GM21381 (cell line): ENCODE data around the gene PDIA6.

Experiments
- ATAC-seq: cut with Tn5 transposase; IDR thresholded peaks from one replicate; pipeline ENCODE4 v1.9.1; 2021; ENCODE audit warnings: mild to moderate bottlenecking, moderate library complexity; ENCODE audit not compliant: unreplicated experiment

The PDIA6 gene

DNA sequence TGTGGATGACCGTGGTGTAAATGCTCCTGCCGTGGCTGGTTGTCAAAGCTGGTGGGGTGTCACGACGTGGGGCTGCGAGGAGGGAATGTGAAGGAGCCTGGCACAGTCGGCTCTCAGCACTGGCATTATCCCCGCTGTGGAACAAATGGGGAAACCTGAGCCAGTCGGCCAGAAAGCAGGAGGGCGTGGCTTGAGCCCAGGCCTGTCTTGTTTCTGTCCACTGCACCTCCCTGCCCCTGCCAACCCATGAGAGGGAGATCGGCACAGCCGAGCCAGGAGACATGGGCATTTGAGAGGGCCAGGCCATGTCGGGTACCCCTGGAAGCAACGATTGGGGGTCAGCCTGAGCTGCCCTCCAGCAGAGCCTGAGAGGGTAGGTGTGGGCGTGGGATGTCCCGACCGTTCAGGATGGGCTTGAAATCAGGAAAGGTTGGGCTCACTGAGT lies 44.5 kb downstream of the PDIA6 start:
- ATAC-seq: no peak

DNA sequence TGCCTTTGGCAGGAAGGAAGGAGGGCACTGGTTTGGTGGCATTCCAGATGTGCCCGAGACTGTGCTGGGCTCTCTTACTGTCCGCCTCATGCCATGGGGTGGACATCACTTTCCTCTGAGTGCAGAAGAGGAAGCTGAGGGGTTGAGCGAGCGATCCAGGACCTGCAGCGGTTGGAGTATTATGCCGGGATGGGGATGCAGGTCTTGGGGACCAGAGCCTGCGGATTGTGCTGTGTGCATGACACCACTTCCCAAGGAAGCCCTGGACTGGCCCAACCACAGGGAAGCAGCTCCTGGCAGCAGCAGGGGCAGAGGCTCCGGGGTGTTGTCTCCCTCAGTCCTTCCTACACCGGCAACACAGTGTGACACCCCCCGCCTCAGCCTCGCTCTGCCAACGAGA lies 46.7 kb downstream of the PDIA6 start:
- ATAC-seq: no peak

DNA sequence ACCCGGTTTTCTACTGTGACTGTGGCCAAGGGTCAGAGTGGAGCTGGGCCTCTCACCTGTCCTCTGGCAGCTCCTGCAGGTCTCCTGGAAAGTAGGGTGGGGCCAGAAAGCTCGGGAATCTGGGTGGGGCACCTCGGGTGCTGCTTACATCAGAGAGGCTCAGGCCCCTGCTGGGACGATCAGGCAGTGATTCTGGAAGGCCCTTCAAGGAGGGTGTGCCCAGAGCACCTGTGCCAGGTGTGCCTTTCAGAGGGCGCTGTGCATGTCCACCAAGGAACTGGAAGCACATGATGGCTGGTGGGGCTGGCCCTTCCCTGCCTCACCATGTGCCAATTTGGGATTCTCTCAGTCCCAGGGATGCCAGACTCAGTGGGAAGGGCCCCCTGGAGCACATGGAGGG lies 47.1 kb downstream of the PDIA6 start:
- ATAC-seq: no peak

DNA sequence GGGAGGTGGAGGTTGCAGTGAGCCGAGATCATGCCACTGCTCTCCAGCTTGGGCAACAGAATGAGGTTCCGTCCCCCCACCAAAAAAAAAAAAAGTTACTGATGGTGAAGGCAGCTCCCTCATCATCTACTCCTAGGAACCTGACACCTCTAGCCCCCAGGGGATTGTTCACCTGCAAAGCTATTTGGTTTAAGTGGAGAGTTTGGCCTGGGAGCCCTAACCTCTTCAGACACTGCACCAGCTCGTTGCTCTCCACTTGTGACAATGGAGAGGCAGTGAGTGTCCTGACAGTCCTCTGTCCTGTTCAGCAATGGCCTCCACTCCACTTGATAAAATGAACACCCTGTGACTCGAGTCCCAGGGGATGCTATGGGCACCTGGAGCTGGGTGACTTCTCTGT lies 47.7 kb downstream of the PDIA6 start:
- no peak for ATAC-seq

DNA sequence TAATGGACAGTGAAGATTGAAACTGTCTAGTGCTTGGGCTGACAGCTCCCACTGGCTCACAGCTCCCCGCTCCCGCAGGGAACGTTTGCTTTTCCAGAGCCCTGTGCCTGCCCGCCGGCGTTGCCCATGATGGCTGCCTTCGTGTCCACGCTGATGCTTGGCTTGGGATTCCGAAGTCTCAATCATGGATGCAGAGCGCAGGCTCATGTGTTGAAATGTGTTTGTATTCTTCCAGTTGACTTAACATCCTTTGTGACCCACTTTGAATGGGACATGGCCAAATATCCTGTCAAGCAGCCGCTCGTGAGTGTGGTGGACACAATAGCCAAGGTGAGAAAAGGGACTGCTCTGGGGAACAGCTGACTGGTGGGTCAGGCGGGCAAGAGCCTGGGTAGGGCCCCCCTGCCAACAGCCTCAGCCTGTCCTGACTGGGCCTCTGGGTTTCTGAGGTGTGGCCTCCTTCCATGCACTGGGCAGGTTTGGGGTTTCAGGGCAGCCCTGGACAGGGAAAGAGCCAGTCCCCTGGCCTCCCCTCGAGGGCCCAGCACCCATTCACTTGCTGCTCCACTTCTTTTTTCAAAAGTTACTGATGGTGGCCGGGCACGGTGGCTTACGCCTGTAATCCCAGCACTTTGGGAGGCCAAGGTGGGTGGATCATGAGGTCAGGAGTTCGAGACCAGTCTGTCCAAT lies 48.3 kb downstream of the PDIA6 start:
- ATAC-seq: no peak

DNA sequence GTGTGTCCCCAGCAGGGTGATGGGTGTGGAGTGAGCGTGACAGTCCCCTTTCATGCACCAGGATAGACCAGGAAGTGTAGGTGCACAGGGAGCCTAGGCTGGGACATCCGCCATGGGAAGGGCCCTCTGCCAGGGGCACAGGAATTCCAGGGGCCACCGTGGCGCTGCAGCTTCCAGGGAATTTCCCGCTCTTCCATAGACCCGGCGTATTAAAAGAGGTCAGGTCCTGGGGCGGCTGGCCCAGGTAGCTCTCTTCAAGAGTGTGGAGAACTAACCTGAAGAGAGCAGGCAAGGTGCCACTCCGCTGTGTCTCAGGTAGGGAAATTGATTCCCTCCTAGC lies 49.2 kb downstream of the PDIA6 start:
- ATAC-seq: no peak

DNA sequence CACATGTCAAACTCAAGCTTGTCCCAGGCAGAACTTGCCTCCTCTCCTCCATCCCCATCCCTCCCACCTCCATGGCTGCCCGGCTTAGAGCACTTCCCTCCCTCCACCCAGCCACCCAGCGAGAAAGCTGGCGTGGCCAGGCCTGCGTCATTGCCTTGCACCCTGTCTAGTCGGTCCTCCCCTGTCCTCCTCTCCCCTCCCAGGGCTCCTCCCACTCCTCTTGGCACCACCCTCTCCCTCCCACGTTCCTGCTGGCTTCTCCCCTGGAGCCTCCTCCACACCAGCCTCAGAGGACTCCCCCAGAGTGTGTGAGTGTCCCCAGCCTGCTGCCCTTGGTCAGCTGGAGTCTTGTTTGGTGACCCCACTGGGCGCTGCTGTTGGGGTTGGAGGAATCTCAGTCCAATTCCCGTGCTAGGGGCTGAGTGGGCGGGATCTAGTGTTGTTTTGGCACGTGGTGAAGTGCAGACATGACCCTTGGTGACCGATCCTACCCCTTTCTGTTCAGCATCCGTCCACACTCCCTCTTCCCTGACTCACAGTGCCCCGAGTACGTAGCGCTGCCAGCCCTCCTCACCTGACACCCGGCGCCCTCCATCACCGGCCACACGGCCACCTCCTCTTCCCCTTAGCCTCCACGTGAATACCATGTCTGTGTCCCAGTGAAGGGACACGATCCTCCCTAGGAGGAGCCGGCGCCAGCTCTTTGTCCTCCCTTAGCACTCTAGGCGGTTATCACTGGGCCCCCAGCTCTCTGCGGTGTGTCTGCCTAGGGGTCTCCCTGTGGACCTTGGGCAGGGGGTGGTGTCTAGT lies 49.7 kb downstream of the PDIA6 start:
- ATAC-seq: no peak

DNA sequence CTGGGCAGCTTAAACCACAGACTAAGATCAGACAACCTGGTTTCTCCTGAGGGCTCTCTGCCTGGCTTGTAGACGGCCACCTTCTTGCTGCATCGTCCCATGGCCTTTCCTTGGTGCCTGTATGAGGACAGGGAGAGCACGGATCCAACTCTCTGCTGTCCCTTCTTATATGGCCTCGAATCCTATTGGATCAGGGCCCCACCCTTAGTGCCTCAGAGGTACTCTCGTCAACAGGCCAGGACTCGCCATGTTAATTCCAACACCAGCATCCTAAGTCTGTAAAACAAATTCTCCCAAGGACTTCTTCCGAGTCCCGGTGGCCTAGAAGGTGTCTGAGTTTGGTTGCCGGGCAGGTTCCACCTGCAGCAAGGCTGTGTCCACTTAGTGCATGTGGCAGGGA lies 51.0 kb downstream of the PDIA6 start:
- no peak for ATAC-seq

DNA sequence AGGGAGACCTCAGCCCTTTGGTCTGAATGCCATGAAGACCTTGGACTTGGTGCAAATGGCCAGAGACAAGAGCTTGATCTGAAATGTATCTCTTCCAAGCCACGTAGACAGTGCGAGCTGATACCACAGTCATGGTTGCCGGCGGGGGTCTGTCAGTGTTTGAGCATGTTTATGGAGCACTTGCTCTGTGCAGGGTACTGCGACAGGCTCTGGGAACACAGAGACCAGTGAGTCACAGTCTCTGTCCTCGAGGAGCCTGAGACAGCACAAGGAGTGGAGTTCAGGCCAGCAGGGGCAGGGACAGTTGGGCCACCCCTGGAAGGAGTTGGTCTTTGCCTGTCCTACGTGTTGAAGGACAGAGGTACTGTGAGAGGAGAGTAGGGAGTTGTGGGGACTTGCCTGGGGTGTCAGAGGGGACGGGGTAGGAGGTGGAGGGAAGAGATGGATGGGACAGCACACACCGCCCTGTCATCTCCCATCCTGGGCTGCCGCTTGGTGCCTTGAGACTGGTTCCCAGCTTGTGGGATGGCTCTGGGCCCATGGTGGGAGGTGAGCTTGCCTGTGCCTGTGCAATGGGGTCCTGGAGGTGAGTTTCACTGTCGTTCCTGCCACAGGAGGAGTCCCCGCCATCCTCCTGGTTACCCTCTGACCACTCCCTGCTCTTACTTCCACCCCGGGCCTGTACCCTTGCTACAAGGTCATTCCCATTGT lies 51.6 kb downstream of the PDIA6 start:
- no peak for ATAC-seq

DNA sequence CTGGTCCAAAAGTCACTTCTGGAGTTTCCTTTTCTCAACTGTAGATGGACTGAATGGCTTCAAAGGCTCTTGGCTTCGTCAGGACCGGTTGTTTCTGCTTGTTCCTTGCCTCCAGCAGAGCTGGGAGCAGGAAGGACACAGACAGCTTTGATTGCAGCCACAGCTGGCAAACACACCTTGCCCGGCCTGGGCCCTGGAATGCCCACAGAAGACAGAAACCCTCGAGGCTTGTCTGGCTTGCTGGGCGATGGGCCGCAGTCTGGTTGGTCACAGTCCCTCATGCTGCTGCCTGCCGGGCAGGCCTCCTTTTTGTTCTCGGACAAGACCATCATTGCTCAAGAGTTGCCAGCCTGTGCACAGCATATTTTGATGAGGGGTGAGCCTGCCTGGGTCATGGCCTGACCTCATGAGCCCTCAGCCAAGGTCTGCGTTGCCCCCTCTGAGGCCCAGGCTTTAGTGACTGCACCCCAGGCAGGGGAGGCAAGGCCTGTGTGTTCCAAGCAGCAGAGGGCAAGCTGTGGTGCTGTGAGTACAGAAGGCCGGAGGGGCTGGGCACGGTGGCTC lies 53.4 kb downstream of the PDIA6 start:
- ATAC-seq: no peak

DNA sequence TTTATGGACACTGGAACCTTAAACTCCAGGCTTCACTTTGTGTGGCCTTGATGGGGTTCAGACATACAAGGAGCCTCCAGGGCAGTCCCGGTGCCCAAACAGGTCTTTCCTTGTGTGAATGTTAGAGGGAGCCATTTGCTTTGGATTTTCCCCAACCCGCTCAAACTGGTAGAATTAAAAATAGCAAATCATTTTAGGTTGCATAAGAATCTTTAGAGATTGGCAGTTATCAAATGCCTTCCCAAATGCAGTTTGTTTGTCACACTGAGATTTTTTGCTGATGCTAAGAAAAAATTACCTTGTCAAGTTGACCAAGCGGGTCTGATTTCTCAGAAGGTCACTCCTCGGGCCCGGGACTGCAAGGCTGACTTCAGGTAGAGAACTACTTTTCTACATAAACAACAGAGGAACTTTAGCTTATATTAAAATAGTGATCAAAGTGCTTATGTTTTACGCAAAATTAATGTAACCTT lies 54.7 kb downstream of the PDIA6 start:
- no peak for ATAC-seq

DNA sequence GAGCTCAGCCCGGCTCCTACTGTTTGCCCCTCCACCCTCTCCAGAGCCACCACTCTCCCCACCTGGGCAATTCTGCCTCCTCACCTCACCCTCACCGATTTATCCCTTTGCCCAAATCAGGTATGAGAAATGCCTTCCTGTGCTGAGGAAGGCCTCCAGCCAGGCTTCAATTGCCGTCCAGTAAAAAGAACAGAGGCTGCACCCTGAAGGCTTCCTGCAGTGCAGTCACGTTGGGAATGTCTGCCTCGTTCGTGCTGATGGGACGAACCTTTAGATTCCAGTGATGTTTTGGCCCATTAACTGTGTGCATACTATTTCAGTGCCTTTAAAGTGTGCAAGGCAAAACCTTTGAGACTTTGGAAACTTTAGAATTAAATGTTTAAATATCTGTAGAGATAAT lies 57.0 kb downstream of the PDIA6 start:
- ATAC-seq: no peak

DNA sequence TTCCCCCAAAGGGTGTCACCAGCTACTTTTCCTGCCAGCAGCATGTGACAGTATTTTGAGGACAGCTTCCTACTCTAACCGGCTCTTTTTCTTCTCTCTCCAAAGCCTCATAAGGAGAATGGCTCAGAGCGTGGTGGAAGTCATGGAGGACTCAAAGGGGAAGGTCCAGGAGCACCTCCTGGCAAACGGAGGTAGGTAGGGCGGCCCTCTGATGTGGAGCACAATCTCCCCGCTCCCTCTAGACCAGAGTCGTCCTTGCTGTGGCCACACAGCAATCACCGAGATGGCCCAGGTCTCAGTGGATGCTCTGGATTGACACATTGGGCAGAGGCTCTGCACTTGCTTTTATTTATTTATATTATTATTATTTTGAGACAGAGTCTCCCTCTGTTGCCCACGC lies 58.7 kb downstream of the PDIA6 start:
- no peak for ATAC-seq

DNA sequence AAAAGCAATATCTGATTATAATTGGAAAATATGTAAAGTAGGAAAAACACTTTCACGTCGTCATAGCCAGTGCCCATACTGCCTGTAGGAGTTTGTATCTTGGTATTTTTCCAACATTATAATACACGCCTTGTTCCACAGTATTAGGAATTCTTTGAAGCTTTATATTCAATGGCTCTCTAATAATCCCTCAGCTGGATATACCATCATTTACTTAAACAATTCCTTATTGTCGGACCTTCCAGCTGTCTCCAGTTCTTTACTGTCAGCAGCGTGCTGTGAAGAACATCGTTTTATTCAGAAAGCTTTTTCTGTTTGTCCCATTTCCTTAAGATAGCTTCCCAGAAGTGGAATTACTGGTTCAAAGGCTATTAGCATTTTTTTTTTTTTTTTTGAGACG lies 59.4 kb downstream of the PDIA6 start:
- no peak for ATAC-seq

DNA sequence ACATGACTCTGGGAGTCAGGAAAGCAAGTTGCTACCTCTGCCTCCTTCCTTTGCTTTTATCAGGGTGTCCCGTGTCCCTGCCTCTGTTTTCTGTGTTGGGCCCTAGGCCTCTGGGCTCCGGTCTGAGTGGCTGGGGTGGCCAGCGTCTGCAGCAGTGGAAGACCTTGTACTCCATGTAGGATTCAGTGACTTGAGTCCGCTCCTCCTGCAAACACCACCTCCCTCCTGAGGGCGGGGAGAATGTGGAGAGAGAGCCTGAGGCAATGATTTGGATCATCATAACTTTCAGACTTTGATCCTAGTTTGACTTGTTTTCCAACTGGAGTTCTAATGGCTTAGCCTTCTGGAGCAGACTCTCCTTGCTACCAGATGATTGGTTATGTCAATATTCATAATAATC lies 60.3 kb downstream of the PDIA6 start:
- no peak for ATAC-seq

DNA sequence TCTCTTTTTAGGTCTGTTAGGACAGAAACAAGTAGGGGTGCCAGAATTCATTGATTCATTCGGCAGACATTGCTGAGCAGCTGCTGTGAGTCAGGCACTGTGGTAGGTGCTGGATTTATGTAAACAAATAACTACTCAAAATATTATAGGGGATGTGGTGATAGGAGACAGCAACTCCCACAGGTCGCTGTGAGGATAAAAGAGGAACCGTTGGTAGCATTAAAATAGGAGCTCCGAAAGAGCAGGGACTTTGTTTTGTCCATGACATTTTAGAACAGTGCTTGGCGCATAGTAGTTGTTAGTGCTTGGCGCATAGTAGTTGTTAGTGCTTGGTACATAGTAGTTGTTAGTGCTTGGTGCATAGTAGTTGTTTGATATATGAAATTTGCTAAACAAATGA lies 62.0 kb downstream of the PDIA6 start:
- no peak for ATAC-seq

DNA sequence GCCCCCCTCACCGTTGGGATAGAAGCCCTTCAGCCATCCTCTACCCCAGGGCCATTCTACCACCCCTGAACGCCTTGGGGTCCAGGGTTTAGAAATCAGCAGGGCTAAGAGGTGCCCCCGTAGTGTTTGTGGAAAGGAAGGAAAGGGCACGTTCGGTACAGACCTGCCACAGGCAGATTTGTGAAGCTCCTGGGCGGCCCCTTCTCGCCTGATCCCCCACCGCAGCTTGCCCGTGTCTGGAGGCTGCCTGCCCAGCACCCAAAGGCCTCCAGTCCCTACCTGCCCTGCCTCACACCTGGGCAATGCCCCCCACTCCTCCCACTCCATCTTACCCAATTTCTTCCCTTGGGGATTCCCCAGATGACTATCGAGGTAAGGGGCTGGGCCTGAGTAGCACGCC lies 69.9 kb downstream of the PDIA6 start:
- no peak for ATAC-seq

DNA sequence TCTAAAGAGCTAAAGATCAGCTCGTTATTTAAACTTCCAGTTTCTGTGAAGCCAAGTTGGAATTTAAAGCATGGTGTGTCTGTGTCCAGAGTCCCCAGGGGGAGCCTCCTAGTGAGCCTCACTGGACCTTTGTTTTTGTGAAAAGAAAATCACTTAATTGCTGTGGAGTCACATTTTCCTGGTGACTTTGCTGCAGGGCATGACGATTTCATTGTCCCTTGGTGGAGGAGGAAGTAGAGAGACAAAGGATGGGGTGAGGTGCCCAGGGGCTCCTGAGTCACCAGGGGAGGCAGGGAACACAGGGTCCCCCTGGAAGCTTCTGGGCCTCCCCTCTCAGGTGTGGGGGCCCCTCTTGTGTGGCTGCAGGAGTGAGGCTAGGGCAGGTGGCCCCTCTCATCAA lies 71.4 kb downstream of the PDIA6 start:
- no peak for ATAC-seq

DNA sequence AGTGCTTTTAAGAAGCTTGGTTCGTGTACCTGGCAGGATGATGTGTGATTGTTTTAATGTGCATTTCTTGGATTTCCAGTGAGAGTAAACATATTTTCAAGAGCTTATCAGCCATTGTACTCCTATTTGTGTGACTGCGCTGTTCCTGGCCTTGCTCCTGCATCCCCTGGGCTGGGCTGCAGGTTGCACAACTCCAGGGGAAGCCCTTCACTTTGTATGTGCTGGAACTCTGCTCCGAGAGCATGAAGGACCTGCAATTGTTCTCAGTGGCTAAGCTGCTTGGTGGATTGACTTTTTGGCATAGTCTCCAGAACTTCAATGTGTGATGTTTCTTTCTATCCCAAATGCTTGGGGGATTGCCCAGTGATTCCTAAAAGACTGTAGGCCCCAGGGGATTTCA lies 72.4 kb downstream of the PDIA6 start:
- ATAC-seq: no peak

DNA sequence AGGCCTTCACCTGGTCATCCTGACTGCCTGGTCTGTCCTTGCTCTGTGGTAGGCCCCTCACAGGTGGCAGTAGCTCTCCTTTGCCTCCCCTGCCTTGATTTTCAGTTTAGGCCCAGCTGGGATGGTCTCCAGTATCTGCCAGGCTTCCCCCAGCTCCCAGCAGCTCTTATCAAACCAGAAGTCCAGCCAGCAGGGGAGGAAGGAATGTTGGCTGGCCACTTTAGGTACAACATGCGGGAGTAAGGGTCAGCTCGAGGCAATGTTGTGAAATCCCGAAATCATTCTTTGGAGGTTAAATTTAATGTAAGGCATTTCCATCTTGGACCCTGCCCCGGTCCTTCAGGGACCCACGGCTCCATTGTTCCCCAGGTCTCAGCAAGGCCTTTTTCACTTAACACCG lies 74.4 kb downstream of the PDIA6 start:
- no peak for ATAC-seq

DNA sequence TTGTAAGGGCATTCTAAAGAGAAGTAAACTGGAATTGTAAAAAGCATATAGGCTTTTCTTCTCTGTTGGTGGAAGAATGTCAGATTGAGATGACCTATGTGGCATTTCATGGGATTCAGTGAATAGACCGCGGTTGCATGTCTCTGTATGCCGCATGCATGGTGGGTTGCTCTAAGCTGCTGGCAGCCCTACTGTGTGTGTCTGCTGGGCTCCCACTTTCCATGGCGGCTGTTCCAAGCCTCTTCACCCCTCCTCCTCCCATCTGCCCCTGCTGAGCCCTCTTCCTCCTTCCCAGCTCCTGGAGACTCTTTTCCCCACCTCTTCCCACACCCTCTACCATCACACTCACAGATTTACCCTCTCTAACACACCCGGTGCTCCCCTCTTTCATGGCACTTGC lies 78.6 kb downstream of the PDIA6 start:
- ATAC-seq: no peak

DNA sequence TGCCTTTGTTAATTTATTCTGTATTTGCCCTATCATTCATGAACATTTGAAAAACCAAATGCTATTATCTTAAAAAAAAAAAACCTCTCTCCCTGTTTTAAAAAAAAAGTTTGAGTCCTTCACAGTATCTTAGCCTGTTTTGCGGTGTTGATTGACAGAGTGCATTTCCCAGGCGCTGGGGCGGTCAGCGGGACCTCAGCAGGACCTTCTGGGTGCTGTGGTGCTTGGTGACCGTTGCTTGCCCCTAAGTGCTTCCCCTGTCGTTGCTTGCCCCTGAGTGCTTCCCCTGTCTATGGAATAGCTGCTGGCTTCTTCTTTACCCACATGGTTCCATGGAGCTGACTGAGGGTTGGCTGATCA lies 79.0 kb downstream of the PDIA6 start:
- no peak for ATAC-seq
